SU-DHL-6 (cell line): Measurements from ENCODE around the gene CIAO2B.

ENCODE experiments used
- H2AFZ ChIP-seq: fragments of 200-600 bp; sonication (generic); 2 replicates; pipeline ENCODE4 v1.6.1; 2014; ENCODE audit warnings: low read depth, mild to moderate bottlenecking, moderate library complexity, mixed read lengths, antibody characterized with exemption, low read length; ENCODE audit not compliant: severe bottlenecking
- H3F3A ChIP-seq: fragments of 200-600 bp; shearing (Covaris generic); 2 replicates; pipeline ENCODE4 v1.6.0; 2016; ENCODE audit warnings: antibody characterized with exemption, mild to moderate bottlenecking; ENCODE audit not compliant: insufficient read depth
- H3K27ac ChIP-seq: fragments of 200-600 bp; sonication (generic); 2 replicates; pipeline ENCODE4 v1.5.1; 2016; ENCODE audit warnings: low read depth, mild to moderate bottlenecking, low read length, moderate library complexity, mixed read lengths
- H3K27me3 ChIP-seq: fragments of 200-600 bp; sonication (generic), shearing (Covaris generic); 2 replicates; pipeline ENCODE4 v1.6.0; 2014; ENCODE audit warnings: mild to moderate bottlenecking, low read length
- H3K36me3 ChIP-seq: fragments of 200-600 bp; sonication (generic); 2 replicates; pipeline ENCODE4 v1.6.1; 2014; ENCODE audit warnings: mild to moderate bottlenecking, low read length, mixed read lengths
- H3K4me2 ChIP-seq: fragments of 300-600, 200-600 bp; shearing (Covaris generic), sonication (generic); 2 replicates; pipeline ENCODE4 v1.6.0; 2014; ENCODE audit warnings: low read length, low read depth, mild to moderate bottlenecking; ENCODE audit not compliant: poor library complexity, severe bottlenecking
- H3K4me3 ChIP-seq: fragments of 200-600 bp; sonication (generic); 2 replicates; pipeline ENCODE4 v1.5.1; 2014; ENCODE audit warnings: antibody characterized with exemption, low read length, mild to moderate bottlenecking, mixed read lengths; ENCODE audit not compliant: insufficient read depth, poor library complexity, severe bottlenecking
- H3K79me2 ChIP-seq: fragments of 200-600 bp; sonication (generic); 2 replicates; pipeline ENCODE4 v1.6.1; 2014; ENCODE audit warnings: mild to moderate bottlenecking, low read length, moderate library complexity; ENCODE audit not compliant: insufficient read depth
- H3K9ac ChIP-seq: fragments of 200-600 bp; sonication (generic); 2 replicates; pipeline ENCODE4 v1.7.0; 2014; ENCODE audit warnings: mild to moderate bottlenecking, low read length
- H3K9me2 ChIP-seq: fragments of 200-600 bp; sonication (generic); replicated peaks from 2 replicates; pipeline ENCODE4 v1.6.1; 2014; ENCODE audit warnings: low read length; ENCODE audit not compliant: insufficient read depth
- H3K9me3 ChIP-seq: fragments of 200-600 bp; sonication (generic); 2 replicates; pipeline ENCODE4 v1.6.1; 2014; ENCODE audit warnings: low read length, mixed read lengths; ENCODE audit not compliant: insufficient read depth
- H4K20me1 ChIP-seq: fragments of 200-600 bp; sonication (generic); 2 replicates; pipeline ENCODE4 v1.6.1; 2014; ENCODE audit warnings: low read depth, mild to moderate bottlenecking, antibody characterized with exemption, low read length, moderate library complexity, mixed read lengths
- EZH2phosphoT487 ChIP-seq: fragments of 200-600 bp; sonication (generic), shearing (Covaris generic); conservative IDR thresholded peaks from 2 replicates; pipeline ENCODE4 v1.6.1; 2018; ENCODE audit warnings: mild to moderate bottlenecking, antibody characterized with exemption, low read length, moderate library complexity, mixed read lengths
- TF ChIP-seq, protein P1 (sequence below): fragments of 200-600 bp; sonication (generic); IDR thresholded peaks from one replicate; pipeline ENCODE4 v1.5.1; 2017; ENCODE audit warnings: antibody characterized with exemption, mild to moderate bottlenecking, low read length, moderate library complexity; ENCODE audit not compliant: insufficient read depth, poor library complexity, severe bottlenecking

Gene CIAO2B

DNA sequence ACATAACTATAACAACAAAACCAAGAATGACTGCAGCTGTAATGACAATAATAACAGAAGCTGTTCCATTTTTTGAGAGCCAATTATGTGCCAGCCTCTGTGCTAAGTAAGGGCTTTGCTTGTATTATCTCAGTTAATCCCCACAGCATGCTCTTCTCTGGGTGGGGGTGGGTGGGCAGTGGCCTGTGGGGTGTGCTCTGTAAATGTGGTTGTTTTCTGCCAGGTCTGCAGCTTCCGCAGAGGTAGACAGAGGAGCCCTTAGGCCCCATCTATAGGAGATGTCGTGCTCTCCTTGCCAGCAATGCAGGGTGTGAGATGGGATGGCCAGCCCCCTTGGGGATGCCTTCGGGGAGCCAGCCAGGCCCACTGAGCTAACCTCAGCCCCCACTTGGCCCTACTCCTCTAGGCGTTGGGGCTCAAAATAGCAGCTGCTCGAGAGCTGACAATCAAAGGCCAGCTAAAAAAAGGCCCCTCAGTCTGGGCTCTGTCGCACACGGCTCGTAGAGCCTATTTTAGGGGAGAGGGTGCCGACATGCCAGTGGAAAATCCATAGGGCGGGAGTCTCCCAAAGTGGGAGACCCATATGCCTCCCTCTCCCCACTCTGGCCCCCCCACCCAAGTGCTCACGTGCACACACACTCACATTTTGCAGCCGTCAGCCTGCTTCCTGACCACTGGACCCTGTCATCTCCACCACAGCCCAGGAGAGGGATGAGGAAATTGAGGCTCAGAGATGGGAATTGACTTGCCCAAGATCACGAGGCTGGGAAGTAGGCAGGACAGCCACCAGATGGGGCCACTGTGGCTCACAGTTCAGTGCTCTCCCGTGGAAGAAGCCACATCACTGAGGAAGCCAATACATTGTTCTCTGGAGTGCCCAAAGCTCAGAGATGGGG lies 31.3 kb downstream of the CIAO2B start:
- no peaks in the 10 kb centered on the region for H3K36me3 ChIP-seq
- no peaks in the 10 kb centered on the region for H3K27me3 ChIP-seq
- no peak overlapping the region for H2AFZ ChIP-seq
- H3K27ac ChIP-seq, result no peak overlapping the region
- H3K9me3 ChIP-seq, result no peaks in the 10 kb centered on the region
- H3K79me2 ChIP-seq, result no peaks in the 10 kb centered on the region
- H3K4me3 ChIP-seq, result no peak overlapping the region
- no peak overlapping the region for H3K4me2 ChIP-seq
- H3F3A ChIP-seq, result no peaks in the 10 kb centered on the region
- H3K9ac ChIP-seq, result no peak overlapping the region
- H3K9me2 ChIP-seq, result no peaks in the 10 kb centered on the region
- H4K20me1 ChIP-seq, result no peaks in the 10 kb centered on the region
- TF ChIP-seq, protein P1, sequence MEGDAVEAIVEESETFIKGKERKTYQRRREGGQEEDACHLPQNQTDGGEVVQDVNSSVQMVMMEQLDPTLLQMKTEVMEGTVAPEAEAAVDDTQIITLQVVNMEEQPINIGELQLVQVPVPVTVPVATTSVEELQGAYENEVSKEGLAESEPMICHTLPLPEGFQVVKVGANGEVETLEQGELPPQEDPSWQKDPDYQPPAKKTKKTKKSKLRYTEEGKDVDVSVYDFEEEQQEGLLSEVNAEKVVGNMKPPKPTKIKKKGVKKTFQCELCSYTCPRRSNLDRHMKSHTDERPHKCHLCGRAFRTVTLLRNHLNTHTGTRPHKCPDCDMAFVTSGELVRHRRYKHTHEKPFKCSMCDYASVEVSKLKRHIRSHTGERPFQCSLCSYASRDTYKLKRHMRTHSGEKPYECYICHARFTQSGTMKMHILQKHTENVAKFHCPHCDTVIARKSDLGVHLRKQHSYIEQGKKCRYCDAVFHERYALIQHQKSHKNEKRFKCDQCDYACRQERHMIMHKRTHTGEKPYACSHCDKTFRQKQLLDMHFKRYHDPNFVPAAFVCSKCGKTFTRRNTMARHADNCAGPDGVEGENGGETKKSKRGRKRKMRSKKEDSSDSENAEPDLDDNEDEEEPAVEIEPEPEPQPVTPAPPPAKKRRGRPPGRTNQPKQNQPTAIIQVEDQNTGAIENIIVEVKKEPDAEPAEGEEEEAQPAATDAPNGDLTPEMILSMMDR, result no peak
- no peak for TF ChIP-seq EZH2phosphoT487

DNA sequence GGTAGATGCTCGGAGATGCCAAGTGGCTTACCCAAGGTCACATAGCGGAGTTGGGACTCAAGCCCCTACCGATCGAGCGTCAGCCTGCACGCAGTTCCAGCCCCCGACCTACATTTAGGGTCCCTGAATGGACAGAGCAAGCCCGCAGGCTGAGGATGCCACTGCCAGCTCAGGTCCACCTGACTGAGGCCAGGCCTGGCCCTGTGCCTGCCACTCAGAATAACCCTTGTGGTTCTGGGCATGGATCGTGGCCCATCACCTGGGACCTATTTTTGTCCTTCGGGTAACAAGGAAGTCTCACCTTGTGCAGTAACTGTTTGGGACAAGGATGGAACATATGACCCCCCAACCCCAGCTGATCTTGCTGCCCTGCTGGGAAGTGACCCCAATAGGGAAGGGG lies 32.6 kb downstream of the CIAO2B start:
- Histone ChIP-seq H3K9ac (no peak overlapping the region), H2AFZ (no peak overlapping the region), H3K9me3 (no peaks in the 10 kb centered on the region), H3K4me2 (no peak overlapping the region), H3K4me3 (no peak overlapping the region), H3K36me3 (no peaks in the 10 kb centered on the region), H3K27me3 (no peaks in the 10 kb centered on the region), H4K20me1 (no peaks in the 10 kb centered on the region), H3K79me2 (no peaks in the 10 kb centered on the region), H3F3A (no peaks in the 10 kb centered on the region), H3K27ac (no peak overlapping the region), H3K9me2 (no peaks in the 10 kb centered on the region)
- TF ChIP-seq, protein P1, result no peak
- TF ChIP-seq EZH2phosphoT487, result no peak

DNA sequence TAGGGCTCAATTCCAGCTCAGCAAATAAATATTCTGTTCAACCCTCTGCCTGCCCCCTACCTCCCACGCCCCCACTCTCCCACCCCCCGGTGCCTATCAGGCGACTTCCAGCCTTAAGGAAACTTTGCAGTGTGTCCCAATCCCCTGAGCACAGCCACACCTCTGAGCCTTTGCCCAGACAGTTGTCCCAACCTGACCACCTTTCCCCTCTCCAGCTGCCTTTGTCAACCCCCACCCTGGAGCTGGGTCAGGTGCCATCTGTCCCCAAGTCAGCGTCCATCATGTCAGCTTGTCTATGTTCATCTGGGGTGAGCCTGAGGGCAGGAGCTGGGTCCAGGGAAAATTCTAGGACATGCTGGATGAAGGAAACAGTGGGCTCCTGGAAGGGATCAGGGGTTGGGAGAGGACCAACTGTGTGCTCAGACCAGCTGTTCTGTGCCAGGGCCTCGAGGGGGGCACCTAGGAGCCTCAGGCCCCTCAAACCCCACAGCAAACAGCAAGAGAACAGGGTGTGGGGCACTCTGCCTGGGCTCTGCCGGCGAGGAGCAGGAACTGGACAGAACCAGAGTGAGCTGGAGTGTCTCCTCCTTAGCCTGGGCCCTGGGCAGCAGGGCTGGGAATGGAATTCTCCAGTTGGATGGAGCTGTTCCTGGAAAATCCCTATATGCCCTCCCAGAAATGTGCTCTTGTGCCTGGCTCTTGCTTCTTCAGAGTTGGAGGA lies 33.3 kb downstream of the CIAO2B start:
- H2AFZ ChIP-seq, result no peak overlapping the region
- H3K4me2 ChIP-seq, result no peak overlapping the region
- no peaks in the 10 kb centered on the region for H4K20me1 ChIP-seq
- H3K9me2 ChIP-seq, result no peaks in the 10 kb centered on the region
- no peak for TF ChIP-seq EZH2phosphoT487
- TF ChIP-seq, protein P1, result no peak
- no peaks in the 10 kb centered on the region for H3F3A ChIP-seq
- no peak overlapping the region for H3K27ac ChIP-seq
- no peaks in the 10 kb centered on the region for H3K9me3 ChIP-seq
- no peaks in the 10 kb centered on the region for H3K36me3 ChIP-seq
- no peak overlapping the region for H3K4me3 ChIP-seq
- no peaks in the 10 kb centered on the region for H3K79me2 ChIP-seq
- no peak overlapping the region for H3K9ac ChIP-seq
- no peaks in the 10 kb centered on the region for H3K27me3 ChIP-seq
